ENCODE measurements around the gene GIGYF2.

GRCh38 chr2:232865165-232865564, 168.0 kb downstream of the GIGYF2 start:
- TF ChIP-seq, protein P1, sequence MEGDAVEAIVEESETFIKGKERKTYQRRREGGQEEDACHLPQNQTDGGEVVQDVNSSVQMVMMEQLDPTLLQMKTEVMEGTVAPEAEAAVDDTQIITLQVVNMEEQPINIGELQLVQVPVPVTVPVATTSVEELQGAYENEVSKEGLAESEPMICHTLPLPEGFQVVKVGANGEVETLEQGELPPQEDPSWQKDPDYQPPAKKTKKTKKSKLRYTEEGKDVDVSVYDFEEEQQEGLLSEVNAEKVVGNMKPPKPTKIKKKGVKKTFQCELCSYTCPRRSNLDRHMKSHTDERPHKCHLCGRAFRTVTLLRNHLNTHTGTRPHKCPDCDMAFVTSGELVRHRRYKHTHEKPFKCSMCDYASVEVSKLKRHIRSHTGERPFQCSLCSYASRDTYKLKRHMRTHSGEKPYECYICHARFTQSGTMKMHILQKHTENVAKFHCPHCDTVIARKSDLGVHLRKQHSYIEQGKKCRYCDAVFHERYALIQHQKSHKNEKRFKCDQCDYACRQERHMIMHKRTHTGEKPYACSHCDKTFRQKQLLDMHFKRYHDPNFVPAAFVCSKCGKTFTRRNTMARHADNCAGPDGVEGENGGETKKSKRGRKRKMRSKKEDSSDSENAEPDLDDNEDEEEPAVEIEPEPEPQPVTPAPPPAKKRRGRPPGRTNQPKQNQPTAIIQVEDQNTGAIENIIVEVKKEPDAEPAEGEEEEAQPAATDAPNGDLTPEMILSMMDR (IDR thresholded peaks at IDR 0.05) = no peak
- no peak for TF ChIP-seq POLR2A (IDR thresholded peaks at IDR 0.05)

All from heart left ventricle (tissue), 13 donors.